SK-N-MC (cell line): ENCODE data around the gene RNF125.

ENCODE experiments used
- EZH2 ChIP-seq: fragments of 200-600 bp; sonication (generic); IDR thresholded peaks from one replicate; pipeline ENCODE4 v1.6.1; 2017; ENCODE audit warnings: antibody characterized with exemption
- POLR2AphosphoS5 ChIP-seq: IDR thresholded peaks from 2 replicates; pipeline ENCODE4 v1.6.1; 2012; ENCODE audit warnings: mild to moderate bottlenecking, low read depth, low read length, borderline replicate concordance

DNA sequence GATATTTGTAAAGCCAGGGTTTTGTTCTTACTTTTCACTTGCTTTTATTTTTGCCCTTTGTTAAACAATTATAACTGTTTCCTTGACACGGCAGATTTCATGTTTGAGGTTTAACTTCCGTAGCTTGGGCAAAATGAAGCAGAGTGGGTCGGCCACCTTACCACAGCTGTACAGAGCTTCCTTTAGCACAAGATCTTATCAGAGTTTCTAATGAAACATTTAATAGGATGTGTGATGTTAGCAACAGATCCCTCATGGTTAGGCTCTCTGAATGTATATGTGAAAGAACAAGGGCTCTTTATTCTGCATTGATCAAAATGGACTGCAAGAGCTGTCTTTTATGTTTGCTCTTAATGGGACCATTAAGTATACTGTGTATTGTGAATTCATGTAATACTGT is 22.3 kb downstream of the RNF125 start:
- TF ChIP-seq EZH2, result no peak
- no peak for TF ChIP-seq POLR2AphosphoS5
